ENCODE measurements around the gene CNR1.

DNA sequence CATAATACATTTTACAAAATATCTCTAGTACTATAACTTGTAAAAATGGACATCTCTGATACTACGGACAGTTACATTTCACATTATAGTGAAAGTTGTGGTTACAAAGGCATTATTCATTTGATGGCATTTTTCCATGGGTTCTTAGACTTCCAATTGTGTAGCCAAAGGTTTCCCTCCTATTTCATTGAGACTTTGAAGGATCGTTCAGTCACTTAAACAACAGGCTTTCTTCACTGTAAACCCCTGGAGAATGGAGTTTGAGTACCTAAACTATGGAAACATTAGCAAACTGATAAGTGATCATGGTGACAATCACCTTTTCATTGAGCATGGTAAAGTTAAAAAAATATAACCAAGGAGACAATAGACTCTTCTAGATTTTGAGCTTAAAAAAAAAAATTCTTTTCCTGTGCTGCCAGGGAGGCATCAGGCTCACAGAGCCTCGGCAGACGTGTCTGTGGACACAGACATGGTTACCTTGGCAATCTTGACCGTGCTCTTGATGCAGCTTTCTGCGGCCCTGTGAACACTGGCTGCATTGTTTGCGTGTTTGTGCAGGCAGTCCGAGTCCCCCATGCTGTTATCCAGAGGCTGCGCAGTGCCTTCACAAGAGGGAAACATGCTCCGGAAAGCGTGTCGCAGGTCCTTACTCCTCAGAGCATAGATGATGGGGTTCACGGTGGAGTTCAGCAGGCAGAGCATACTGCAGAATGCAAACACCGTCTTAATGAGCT, 22.6 kb downstream of the CNR1 start:
- TF ChIP-seq POLR2A (IDR thresholded peaks at IDR 0.05; ENCODE audit: low read depth, low read length): no peak
- TF ChIP-seq CTCF (IDR thresholded peaks at IDR 0.05; ENCODE audit: extremely low read depth in 1 of 2, insufficient read depth in 1 of 2, low read depth in 1 of 2, low read length in 2 of 2): no peak
- no peak for TF ChIP-seq EZH2 (IDR thresholded peaks at IDR 0.05; ENCODE audit: borderline replicate concordance, low read depth, low read length, severe bottlenecking)
- no peak for TF ChIP-seq POLR2AphosphoS5 (IDR thresholded peaks at IDR 0.05; ENCODE audit: insufficient read depth, low read depth, low read length)
- TF ChIP-seq, protein P1, sequence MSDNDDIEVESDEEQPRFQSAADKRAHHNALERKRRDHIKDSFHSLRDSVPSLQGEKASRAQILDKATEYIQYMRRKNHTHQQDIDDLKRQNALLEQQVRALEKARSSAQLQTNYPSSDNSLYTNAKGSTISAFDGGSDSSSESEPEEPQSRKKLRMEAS (IDR thresholded peaks at IDR 0.05; ENCODE audit: insufficient read depth, insufficient read length): no peak
